ENCODE data around the gene GP1BA. TPM values are rescaled to one million over a fixed set of nuclear protein-coding genes. Genes with fewer than 3 reads are reported as not detected.
"Not testable (repeated sequence)": the region's sequence is repeated elsewhere in the genome, so short reads cannot be mapped to it uniquely, and the experiment has no call there.

The GP1BA gene
- polyA plus RNA-seq, 5 donors = 2.4 to 3.5 (median 2.9) TPM

GRCh38 chr17:4901108-4901647 lies 30.9 kb upstream of the GP1BA start:
- DNase-seq = no peak

GRCh38 chr17:4901648-4902344 lies 30.3 kb upstream of the GP1BA start:
- no peak for DNase-seq

GRCh38 chr17:4902540-4902939 lies 29.5 kb upstream of the GP1BA start:
- no peak for DNase-seq

- peak in 1 of 2 donors; percentile 68 for DNase-seq
Measured at GRCh38 chr17:4903051-4903818, 28.8 kb upstream of the GP1BA start, which contains the start of gene CHRNE. CHRNE (minus strand) TSS chr17:4903098; CDS start chr17:4903063, 35 bp downstream.

GRCh38 chr17:4906642-4907041 lies 25.4 kb upstream of the GP1BA start:
- DNase-seq = not testable (repeated sequence)

- DNase-seq = no peak
Measured at GRCh38 chr17:4908301-4908700, 23.8 kb upstream of the GP1BA start.

- peak; percentile 83 to 87 for DNase-seq
Measured at GRCh38 chr17:4908711-4909496, 23.2 kb upstream of the GP1BA start.

- DNase-seq = no peak
Measured at GRCh38 chr17:4913994-4914393, 18.1 kb upstream of the GP1BA start.

GRCh38 chr17:4914551-4914950 lies 17.5 kb upstream of the GP1BA start:
- not testable (repeated sequence) for DNase-seq

- no peak for DNase-seq
Measured at GRCh38 chr17:4919511-4920047, 12.5 kb upstream of the GP1BA start.

- no peak for DNase-seq
Measured at GRCh38 chr17:4920351-4921048, 11.6 kb upstream of the GP1BA start.

- no peak for DNase-seq
Measured at GRCh38 chr17:4921320-4921719, 10.8 kb upstream of the GP1BA start.

- not testable (repeated sequence) for DNase-seq
Measured at GRCh38 chr17:4926577-4927335, 5.3 kb upstream of the GP1BA start.

- DNase-seq = no peak
Measured at GRCh38 chr17:4928881-4929280, 3.2 kb upstream of the GP1BA start.

GRCh38 chr17:4932756-4933155 lies 679 bp downstream of the GP1BA start:
- DNase-seq = no peak

GRCh38 chr17:4933646-4934045 lies 1.6 kb downstream of the GP1BA start:
- no peak for DNase-seq

GRCh38 chr17:4934173-4934979 lies 2.3 kb downstream of the GP1BA start:
- no peak for DNase-seq

GRCh38 chr17:4935650-4936049 lies 3.6 kb downstream of the GP1BA start:
- DNase-seq = no peak

- no peak for DNase-seq
Measured at GRCh38 chr17:4936436-4936835, 4.4 kb downstream of the GP1BA start.

Measured in right lung (tissue), 5 donors.